HepG2 (cell line): ENCODE results near the gene KPNA3. TPM values are rescaled to one million over a fixed set of nuclear protein-coding genes. Genes with fewer than 3 reads are reported as not detected.

Experiments used
- BCL6 ChIP-seq: IDR thresholded peaks from 2 replicates; pipeline ENCODE4 v1.6.1; 2016; ENCODE audit warnings: missing genetic modification reagents, missing compliant biosample characterization
- CBFB ChIP-seq: sonication (generic); formaldehyde crosslinking; IDR thresholded peaks from 2 replicates; pipeline ENCODE4 v1.4.0; 2020; ENCODE audit warnings: missing genetic modification reagents
- FOXA3 ChIP-seq: IDR thresholded peaks from 2 replicates; pipeline ENCODE4 v1.6.1; 2016; ENCODE audit warnings: missing genetic modification reagents, missing compliant biosample characterization
- FOXP4 ChIP-seq: sonication (generic); formaldehyde crosslinking; IDR thresholded peaks from 2 replicates; pipeline ENCODE4 v1.4.0; 2020; ENCODE audit warnings: missing genetic modification reagents
- HINFP ChIP-seq: sonication (generic); formaldehyde crosslinking; IDR thresholded peaks from 2 replicates; pipeline ENCODE4 v1.4.0; 2020; ENCODE audit warnings: low read depth, mild to moderate bottlenecking, missing genetic modification reagents
- HMG20A ChIP-seq: IDR thresholded peaks from 2 replicates; pipeline ENCODE4 v1.6.1; 2016; ENCODE audit warnings: borderline replicate concordance
- HMG20B ChIP-seq: conservative IDR thresholded peaks from 2 replicates; pipeline ENCODE4 v1.6.1; 2016; ENCODE audit warnings: missing genetic modification reagents, missing compliant biosample characterization
- HNRNPLL ChIP-seq: fragments of 200-400 bp; formaldehyde crosslinking; IDR thresholded peaks from 2 replicates; pipeline ENCODE4 v1.6.1; 2017; ENCODE audit warnings: mild to moderate bottlenecking, low read depth, low read length; ENCODE audit not compliant: poor library complexity, severe bottlenecking
- HOXA3 ChIP-seq: sonication (generic); formaldehyde crosslinking; IDR thresholded peaks from 2 replicates; pipeline ENCODE4 v1.5.0; 2020; ENCODE audit warnings: missing genetic modification reagents
- KDM1A ChIP-seq: IDR thresholded peaks from 2 replicates; pipeline ENCODE4 v1.6.1; 2016; ENCODE audit warnings: missing compliant biosample characterization
- MIXL1 ChIP-seq: IDR thresholded peaks from 2 replicates; pipeline ENCODE4 v1.6.1; 2016
- RARA ChIP-seq: IDR thresholded peaks from 2 replicates; pipeline ENCODE4 v1.6.1; 2016; ENCODE audit warnings: missing genetic modification reagents, missing compliant biosample characterization
- RBAK ChIP-seq: sonication (generic); formaldehyde crosslinking; IDR thresholded peaks from 2 replicates; pipeline ENCODE4 v1.5.1; 2020; ENCODE audit warnings: mild to moderate bottlenecking, missing genetic modification reagents
- SALL1 ChIP-seq: sonication (generic); formaldehyde crosslinking; IDR thresholded peaks from 2 replicates; pipeline ENCODE4 v1.8.0; 2022; ENCODE audit warnings: mild to moderate bottlenecking, missing genetic modification reagents
- TBL1XR1 ChIP-seq: fragments of 150-350 bp; IDR thresholded peaks from 2 replicates; pipeline ENCODE4 v1.6.1; 2014; ENCODE audit warnings: borderline replicate concordance, low read length; ENCODE audit not compliant: partially characterized antibody
- TBX3 ChIP-seq: fragments of 450-650 bp; IDR thresholded peaks from 2 replicates; pipeline ENCODE4 v1.6.1; 2017; ENCODE audit warnings: antibody characterized with exemption, mild to moderate bottlenecking, inconsistent platforms, borderline replicate concordance
- TFE3 ChIP-seq: IDR thresholded peaks from 2 replicates; pipeline ENCODE4 v1.6.1; 2016
- THAP11 ChIP-seq: IDR thresholded peaks from 2 replicates; pipeline ENCODE4 v1.6.1; 2016; ENCODE audit warnings: missing biosample characterization, missing genetic modification reagents
- ZFP62 ChIP-seq: sonication (generic); formaldehyde crosslinking; IDR thresholded peaks from 2 replicates; pipeline ENCODE4 v1.4.0; 2020; ENCODE audit warnings: missing genetic modification reagents
- ZMYM2 ChIP-seq: sonication (generic); formaldehyde crosslinking; IDR thresholded peaks from 2 replicates; pipeline ENCODE4 v1.8.0; 2022; ENCODE audit warnings: mild to moderate bottlenecking, missing genetic modification reagents
- ZNF280D ChIP-seq: sonication (generic); formaldehyde crosslinking; IDR thresholded peaks from 2 replicates; pipeline ENCODE4 v1.5.1; 2020; ENCODE audit warnings: mild to moderate bottlenecking, missing genetic modification reagents
- ZNF460 ChIP-seq: sonication (generic); formaldehyde crosslinking; IDR thresholded peaks from 2 replicates; pipeline ENCODE4 v1.5.1; 2020; ENCODE audit warnings: missing genetic modification reagents, mild to moderate bottlenecking, borderline replicate concordance
- ZNF709 ChIP-seq: sonication (generic); formaldehyde crosslinking; IDR thresholded peaks from 2 replicates; pipeline ENCODE4 v1.5.0; 2020; ENCODE audit warnings: mild to moderate bottlenecking, missing genetic modification reagents
- ZNF782 ChIP-seq: sonication (generic); formaldehyde crosslinking; IDR thresholded peaks from 2 replicates; pipeline ENCODE4 v1.4.0; 2020; ENCODE audit warnings: missing genetic modification reagents, mild to moderate bottlenecking, borderline replicate concordance
- polyA plus RNA-seq, 8 experiments: library from polyadenylated mRNA; depleted of rRNA in 3 of 8; stranded (reverse) in 7 of 8; unstranded in 1 of 8; fragments of >200 nt; fragmentation: Illumina TruSeq in 4 of 8; extraction: Trizol in 4 of 8; gene quantifications; 2 replicates each; pipeline versions ENCODE4 v1.2.1 to v1.2.3, GENCODE V29; 2011 to 2016; ENCODE audit warnings: low read depth in 4 of 8, missing spikeins in 1 of 8, mixed read lengths in 1 of 8; ENCODE audit not compliant: insufficient read depth in 1 of 8
- total RNA-seq, 5 experiments: library from RNA; depleted of rRNA; stranded (reverse); fragments of >200 nt; fragmentation: Illumina TruSeq; extraction: Trizol; gene quantifications; 2 replicates each; pipeline ENCODE4 v1.2.3, GENCODE V29; 2016; ENCODE audit warnings: low read depth in 1 of 5

The KPNA3 gene
- total and polyA plus RNA-seq, 2 of the 13 experiments (the other 11 are each of a cell fraction or from before 2014, with no cell fraction given) = 13.0 to 28.9 TPM

GRCh38 chr13:49806126-49806536, 13.6 kb upstream of the KPNA3 start (continued):
- TF ChIP-seq ZNF782 (no peak), TFE3 (CRISPR knock-in tag) (no peak), ZFP62 (CRISPR knock-in tag) (no peak), HOXA3 (peak; percentile 29; the same call in 1 of the 2 replicates), MIXL1 (CRISPR knock-in tag) (0 out of 2 replicates have a peak, but pooled peaks have one; percentile 29), HMG20B (CRISPR knock-in tag) (0 out of 2 replicates have a peak, but pooled peaks have one; percentile 23), RBAK (no peak), FOXA3 (CRISPR knock-in tag) (peak; percentile 41; the same call in 1 of the 2 replicates), TBX3 (peak; percentile 25; the same call in 1 of the 2 replicates), ZNF709 (no peak), CBFB (CRISPR knock-in tag) (0 out of 2 replicates have a peak, but pooled peaks have one; percentile 41), TBL1XR1 (peak; percentile 33), ZMYM2 (CRISPR knock-in tag) (peak; percentile 97), SALL1 (CRISPR knock-in tag) (peak; percentile 35; the same call in 1 of the 2 replicates), KDM1A (CRISPR knock-in tag) (peak; percentile 83; the same call in 1 of the 2 replicates), HINFP (CRISPR knock-in tag) (no peak), BCL6 (CRISPR knock-in tag) (peak; percentile 35; the same call in 1 of the 2 replicates), FOXP4 (peak; percentile 69), HNRNPLL (no peak), ZNF460 (CRISPR knock-in tag) (peak; percentile 91), THAP11 (0 out of 2 replicates have a peak, but pooled peaks have one; percentile 18), RARA (CRISPR knock-in tag) (peak; percentile 53; the same call in 1 of the 2 replicates), ZNF280D (CRISPR knock-in tag) (peak; percentile 86), HMG20A (peak; percentile 59; the same call in 1 of the 2 replicates)
